Posterior vena cava (tissue), 2 donors: ENCODE data around the gene CCDC12. TPM values are rescaled to one million over a fixed set of nuclear protein-coding genes. Genes with fewer than 3 reads are reported as not detected.
A peak's percentile ranks its signal among the peaks of the same experiment; 100 is the strongest.

Source experiments
- DNase-seq: peaks from one replicate; pipeline ENCODE4 v3.0.0-alpha.2; 2020; ENCODE audit warnings: low spot score
- intact Hi-C, 2 donors: fragments of 100-400 bp; cut with DNase I; formaldehyde crosslinking; loops; one replicate each; pipeline versions ENCODE4 v1.14.1 to v1.14.2; 2022 to 2023
- total RNA-seq, 2 donors: library from RNA; stranded (reverse); fragmentation: NEBNext Ultra II Directional; extraction: Animal tissue kit (Norgen Biotek cat#: 25700); gene quantifications; one replicate each; pipeline ENCODE4 v1.2.1, GENCODE V29; 2021
- donor health status: DM: yes; HTN: yes; CAD: no.
- donor health status: DM: yes; HTN: yes; CAD: no.

Gene CCDC12
- total RNA-seq, 2 donors from 2014 or later: 21.5 to 26.0 TPM

GRCh38 chr3:46922426-46922825 is 54.1 kb downstream of the CCDC12 start:
- DNase-seq: peak; percentile 38
- intact Hi-C loops: loop anchor here (5.0 to 10.0 kb wide), 2 partner anchors 75 to 242 kb away; partner anchors contain the start of gene SETD2 (in 1 of the 2)

GRCh38 chr3:46921871-46922271 is 54.7 kb downstream of the CCDC12 start:
- intact Hi-C loops: loop anchor here (5.0 to 10.0 kb wide), 2 partner anchors 75 to 243 kb away; partner anchors contain the start of gene SETD2 (in 1 of the 2)
- DNase-seq: peak; percentile 53

GRCh38 chr3:46921041-46921440 is 55.5 kb downstream of the CCDC12 start:
- DNase-seq: peak; percentile 64
- intact Hi-C loops: loop anchor here (5.0 to 10.0 kb wide), 2 partner anchors 76 to 244 kb away; partner anchors contain the start of gene SETD2 (in 1 of the 2)

- DNase-seq: peak; percentile 22
- intact Hi-C loops: loop anchor here in 1 of 2 donors (10.0 kb wide), 1 partner anchor 1056 kb away; no protein-coding TSS in a partner anchor
Observed at GRCh38 chr3:46918634-46919033, 57.9 kb downstream of the CCDC12 start.

- intact Hi-C loops: loop anchor here in 1 of 2 donors (10.0 kb wide), 1 partner anchor 1057 kb away; no protein-coding TSS in a partner anchor
Observed at GRCh38 chr3:46918202-46918601, 58.3 kb downstream of the CCDC12 start.

GRCh38 chr3:46917257-46917656 is 59.3 kb downstream of the CCDC12 start:
- peak; percentile 38 for DNase-seq
- intact Hi-C loops: loop anchor here in 1 of 2 donors (10.0 kb wide), 1 partner anchor 1058 kb away; no protein-coding TSS in a partner anchor

More at GRCh38 chr3:46918202-46918601, 58.3 kb downstream of the CCDC12 start:
- no peak for DNase-seq

GRCh38 chr3:46916799-46917198 is 59.7 kb downstream of the CCDC12 start:
- intact Hi-C loops: loop anchor here in 1 of 2 donors (10.0 kb wide), 1 partner anchor 1058 kb away; no protein-coding TSS in a partner anchor
- DNase-seq: no peak

GRCh38 chr3:46916278-46916677 is 60.3 kb downstream of the CCDC12 start:
- intact Hi-C loops: loop anchor here in 1 of 2 donors (10.0 kb wide), 1 partner anchor 1059 kb away; no protein-coding TSS in a partner anchor
- DNase-seq: no peak

- DNase-seq: no peak
- intact Hi-C loops: loop anchor here in 1 of 2 donors (10.0 kb wide), 1 partner anchor 1059 kb away; no protein-coding TSS in a partner anchor
Observed at GRCh38 chr3:46915297-46915822, 61.2 kb downstream of the CCDC12 start.

- intact Hi-C loops: loop anchor here in 1 of 2 donors (10.0 kb wide), 1 partner anchor 1060 kb away; no protein-coding TSS in a partner anchor
- DNase-seq: no peak
Observed at GRCh38 chr3:46914849-46915248, 61.7 kb downstream of the CCDC12 start.

- DNase-seq: peak; percentile 20
- intact Hi-C loops: loop anchor here in 1 of 2 donors (10.0 kb wide), 1 partner anchor 1061 kb away; no protein-coding TSS in a partner anchor
Observed at GRCh38 chr3:46913644-46914043, 62.9 kb downstream of the CCDC12 start.

- DNase-seq: peak; percentile 11
- intact Hi-C loops: loop anchor here in 1 of 2 donors (10.0 kb wide), 1 partner anchor 1062 kb away; no protein-coding TSS in a partner anchor
Observed at GRCh38 chr3:46912986-46913385, 63.6 kb downstream of the CCDC12 start.

GRCh38 chr3:46910914-46911313 is 65.6 kb downstream of the CCDC12 start:
- intact Hi-C loops: loop anchor here in 1 of 2 donors (10.0 kb wide), 1 partner anchor 1064 kb away; no protein-coding TSS in a partner anchor
- peak; percentile 50 for DNase-seq

GRCh38 chr3:46910166-46910760 is 66.3 kb downstream of the CCDC12 start:
- intact Hi-C loops: loop anchor here in 1 of 2 donors (10.0 kb wide), 1 partner anchor 1065 kb away; no protein-coding TSS in a partner anchor
- DNase-seq: peak; percentile 69

GRCh38 chr3:46909535-46910161 is 66.9 kb downstream of the CCDC12 start:
- peak; percentile 96 for DNase-seq

GRCh38 chr3:46908986-46909534 is 67.5 kb downstream of the CCDC12 start:
- DNase-seq: peak; percentile 84
- intact Hi-C loops: loop anchor here (5.0 kb wide), 2 partner anchors 42 to 202 kb away; no protein-coding TSS in a partner anchor

More at GRCh38 chr3:46909535-46910161, 66.9 kb downstream of the CCDC12 start:
- intact Hi-C loops: loop anchor here (5.0 to 10.0 kb wide), 3 partner anchors 42 to 1065 kb away; no protein-coding TSS in a partner anchor

- intact Hi-C loops: loop anchor here (5.0 kb wide), 2 partner anchors 41 to 201 kb away; no protein-coding TSS in a partner anchor
- peak; percentile 89 for DNase-seq
Observed at GRCh38 chr3:46908294-46908985, 68.1 kb downstream of the CCDC12 start.

- intact Hi-C loops: loop anchor here (5.0 kb wide), 2 partner anchors 41 to 201 kb away; no protein-coding TSS in a partner anchor
- DNase-seq: no peak
Observed at GRCh38 chr3:46907960-46908293, 68.6 kb downstream of the CCDC12 start.
